Measurements from ENCODE around the gene IFI44. TPM values are rescaled to one million over a fixed set of nuclear protein-coding genes. Genes with fewer than 3 reads are reported as not detected.

Gene IFI44
- total and polyA plus RNA-seq, 2 of the 13 experiments (the other 11 are each of a cell fraction or from before 2014, with no cell fraction given): not detected

GRCh38 chr1:78663923-78664322, 14.3 kb downstream of the IFI44 start (continued):
- TF ChIP-seq FOXP4 (CRISPR knock-in tag; IDR thresholded peaks at IDR 0.05) (no peak), HIVEP1 (CRISPR knock-in tag; IDR thresholded peaks at IDR 0.05) (no peak)

GRCh38 chr1:78664763-78665162, 15.1 kb downstream of the IFI44 start:
- ATAC-seq (no peak), DNase-seq (ENCODE audit: low spot score) (no peak), FAIRE-seq (no peak)
- Histone ChIP-seq H3K27ac (ENCODE audit: extremely low read length, insufficient read depth, low read length) (no peak overlapping the region), H4K20me1 (ENCODE audit: insufficient read depth, low read length) (no peaks in the 10 kb centered on the region), H3K4me3 (replicated peaks in 1 of 3; ENCODE audit: insufficient read depth in 1 of 3, low read depth in 2 of 3, low read length in 3 of 3) (no peak overlapping the region), H3K4me1 (ENCODE audit: insufficient read depth, low read length) (no peaks in the 10 kb centered on the region), H2AFZ (ENCODE audit: low read length) (no peak overlapping the region), H3K27me3 (ENCODE audit: control insufficient read depth in 1 of 2, insufficient read depth in 2 of 2, low read length in 2 of 2) (no peaks in the 10 kb centered on the region), H3K79me2 (ENCODE audit: insufficient read depth, low read length) (no peaks in the 10 kb centered on the region), H3K9me3 (ENCODE audit: low read length) (no peaks in the 10 kb centered on the region), H3K36me3 (replicated peaks in 1 of 2; ENCODE audit: control insufficient read depth in 1 of 2, insufficient read depth in 2 of 2, low read length in 2 of 2) (no peaks in the 10 kb centered on the region), H3K9ac (ENCODE audit: insufficient read depth, low read depth, low read length) (no peak overlapping the region), H3K4me2 (ENCODE audit: low read depth, low read length) (no peak overlapping the region)
- CTCF ChIA-PET (ENCODE audit: low intra/inter-chr PET ratio, low total read pairs): no interaction called here
- BruUV-seq (replicated peaks): no TSS peak
- TF ChIP-seq CERS6 (CRISPR knock-in tag; IDR thresholded peaks at IDR 0.05) (no peak), NPAS2 (CRISPR knock-in tag; IDR thresholded peaks at IDR 0.05; ENCODE audit: borderline replicate concordance) (no peak), HOXA5 (CRISPR knock-in tag; IDR thresholded peaks at IDR 0.05) (no peak), TCF7 (IDR thresholded peaks at IDR 0.05; ENCODE audit: low read depth) (no peak), RFX3 (CRISPR knock-in tag; IDR thresholded peaks at IDR 0.05) (no peak), MIXL1 (CRISPR knock-in tag; IDR thresholded peaks at IDR 0.05) (no peak), TBX2 (CRISPR knock-in tag; IDR thresholded peaks at IDR 0.05; ENCODE audit: borderline replicate concordance) (no peak), NRL (CRISPR knock-in tag; IDR thresholded peaks at IDR 0.05; ENCODE audit: borderline replicate concordance) (no peak), ISL2 (CRISPR knock-in tag; IDR thresholded peaks at IDR 0.05) (no peak), ZNF784 (CRISPR knock-in tag; IDR thresholded peaks at IDR 0.05; ENCODE audit: borderline replicate concordance) (no peak), KDM3A (CRISPR knock-in tag; IDR thresholded peaks at IDR 0.05; ENCODE audit: low read depth) (no peak), LCORL (IDR thresholded peaks at IDR 0.05) (no peak), LCORL (CRISPR knock-in tag; IDR thresholded peaks at IDR 0.05) (no peak), SIN3A (IDR thresholded peaks at IDR 0.05; ENCODE audit: borderline replicate concordance, low read depth, low read length) (no peak), KLF15 (CRISPR knock-in tag; IDR thresholded peaks at IDR 0.05; ENCODE audit: borderline replicate concordance) (no peak), KAT2B (IDR thresholded peaks at IDR 0.05; ENCODE audit: borderline replicate concordance, low read depth, low read length) (no peak)
- intact Hi-C loops (cut with micrococcal nuclease; ENCODE audit: unreplicated experiment) (no loop called here), in situ Hi-C loops (cut with HindIII; ENCODE audit: extremely low pct_ligation_motif_present, low pct_unique_long_range_greater_than_20kb) (no loop called here)
- POLR2A ChIA-PET: no interaction called here
- WGBS (ENCODE audit: low lambda C conversion rate): 5% methylated on average over 1 of the region's 1 CpG

All from HepG2 (cell line).